ENCODE results near the gene CCDC73.
"Not testable (repeated sequence)": the region's sequence is repeated elsewhere in the genome, so short reads cannot be mapped to it uniquely, and the experiment has no call there.

Gene CCDC73

DNA sequence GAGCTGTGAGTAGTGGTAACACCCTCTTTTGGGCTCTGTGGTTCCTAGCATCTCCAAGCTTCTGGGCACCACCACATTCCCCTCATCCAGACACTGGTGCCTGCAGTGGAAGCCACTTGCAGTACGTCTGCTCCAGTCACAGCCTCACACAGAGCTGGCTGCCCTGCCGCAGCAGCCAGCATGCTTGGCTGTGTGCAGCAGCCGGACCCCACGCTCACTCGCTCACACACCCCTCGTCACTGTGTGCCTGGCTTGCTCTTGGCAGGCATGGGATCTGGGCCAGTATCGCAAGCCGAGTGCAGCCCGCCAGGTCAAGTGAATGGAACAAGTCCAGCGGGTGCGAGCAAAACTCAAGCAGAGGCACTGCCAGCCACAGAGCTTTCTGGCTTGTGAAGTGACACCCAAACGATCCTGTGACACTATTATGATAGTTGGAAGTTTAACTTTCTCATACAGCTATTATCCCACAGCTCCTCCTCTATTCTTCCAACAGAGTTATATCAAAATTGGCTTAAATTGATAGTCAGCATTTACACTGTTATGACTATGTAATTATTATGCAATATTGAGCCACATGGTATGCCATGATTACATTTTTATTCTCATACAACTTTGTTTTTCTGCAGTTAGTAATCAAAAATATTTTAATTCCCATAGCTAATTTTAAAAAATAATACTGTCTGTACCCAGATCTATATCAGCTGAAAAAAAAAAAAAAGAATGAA lies 89.0 kb downstream of the CCDC73 start:
- no peak for DNase-seq (ENCODE audit: low spot score)

DNA sequence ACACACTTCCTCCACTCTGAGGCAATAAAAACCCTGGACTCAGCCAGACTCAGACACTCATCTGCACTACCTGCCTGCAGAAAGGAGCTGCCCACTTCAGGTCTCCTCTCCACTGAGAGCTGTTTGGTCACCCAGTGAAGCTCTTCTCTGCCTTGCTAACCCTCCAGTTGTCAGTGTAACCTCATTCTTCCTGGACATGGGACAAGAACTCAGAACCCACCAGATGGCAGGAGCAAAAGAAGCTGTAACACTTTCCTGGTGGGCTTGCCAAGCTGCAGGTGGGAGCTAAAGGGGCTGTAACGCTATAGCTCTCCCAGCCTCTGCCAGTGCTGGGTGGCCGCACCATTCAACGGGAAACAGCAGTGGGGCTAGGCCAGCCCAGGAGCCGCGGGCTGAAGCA lies 89.7 kb downstream of the CCDC73 start:
- no peak for DNase-seq (ENCODE audit: low spot score)

DNA sequence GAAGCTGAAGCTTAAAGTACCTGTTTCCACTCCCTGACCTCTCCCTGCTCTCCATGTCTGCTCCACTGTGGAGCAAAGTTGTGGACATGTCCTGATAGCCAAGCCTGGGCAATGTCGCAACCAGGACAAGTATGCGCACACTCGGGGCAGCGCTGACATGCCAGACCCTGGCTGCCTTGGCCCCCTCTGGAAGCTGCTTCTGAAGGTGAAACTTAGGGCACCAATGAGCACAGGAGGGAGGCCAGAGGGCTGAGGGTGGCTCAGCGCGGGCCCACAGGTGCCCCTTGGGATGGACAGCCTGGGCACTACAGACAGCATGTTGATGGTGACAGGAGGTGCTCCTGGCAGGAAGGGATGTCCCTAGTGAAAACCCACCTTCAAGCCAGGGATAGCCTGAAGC lies 90.2 kb downstream of the CCDC73 start:
- DNase-seq (ENCODE audit: low spot score): no peak

GRCh38 chr11:32701616-32702015 lies 92.8 kb downstream of the CCDC73 start:
- no peak for DNase-seq (ENCODE audit: low spot score)

DNA sequence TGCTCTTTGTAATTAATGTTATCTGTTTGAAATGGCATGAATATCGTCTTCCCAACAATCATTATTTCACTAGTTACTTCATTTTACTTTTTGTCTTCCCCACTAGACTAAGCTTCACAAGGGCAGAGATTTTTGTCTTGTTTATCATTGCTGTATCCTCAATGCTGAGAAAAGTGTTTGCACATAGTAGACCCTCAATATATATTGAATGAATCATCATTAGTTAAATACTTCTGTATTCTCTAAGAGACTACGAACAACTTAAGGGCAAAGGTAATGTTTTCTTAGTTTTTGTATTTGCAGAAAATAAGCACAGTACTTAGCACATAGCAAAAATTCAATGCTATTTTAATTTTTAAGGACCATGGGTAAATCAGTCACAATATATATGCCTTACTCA lies 95.9 kb downstream of the CCDC73 start:
- DNase-seq (ENCODE audit: low spot score): no peak

- no peak for DNase-seq (ENCODE audit: low spot score)
Observed at GRCh38 chr11:32671051-32671450, 123.4 kb downstream of the CCDC73 start.

GRCh38 chr11:32659672-32660071 lies 134.8 kb downstream of the CCDC73 start:
- no peak for DNase-seq (ENCODE audit: low spot score)

DNA sequence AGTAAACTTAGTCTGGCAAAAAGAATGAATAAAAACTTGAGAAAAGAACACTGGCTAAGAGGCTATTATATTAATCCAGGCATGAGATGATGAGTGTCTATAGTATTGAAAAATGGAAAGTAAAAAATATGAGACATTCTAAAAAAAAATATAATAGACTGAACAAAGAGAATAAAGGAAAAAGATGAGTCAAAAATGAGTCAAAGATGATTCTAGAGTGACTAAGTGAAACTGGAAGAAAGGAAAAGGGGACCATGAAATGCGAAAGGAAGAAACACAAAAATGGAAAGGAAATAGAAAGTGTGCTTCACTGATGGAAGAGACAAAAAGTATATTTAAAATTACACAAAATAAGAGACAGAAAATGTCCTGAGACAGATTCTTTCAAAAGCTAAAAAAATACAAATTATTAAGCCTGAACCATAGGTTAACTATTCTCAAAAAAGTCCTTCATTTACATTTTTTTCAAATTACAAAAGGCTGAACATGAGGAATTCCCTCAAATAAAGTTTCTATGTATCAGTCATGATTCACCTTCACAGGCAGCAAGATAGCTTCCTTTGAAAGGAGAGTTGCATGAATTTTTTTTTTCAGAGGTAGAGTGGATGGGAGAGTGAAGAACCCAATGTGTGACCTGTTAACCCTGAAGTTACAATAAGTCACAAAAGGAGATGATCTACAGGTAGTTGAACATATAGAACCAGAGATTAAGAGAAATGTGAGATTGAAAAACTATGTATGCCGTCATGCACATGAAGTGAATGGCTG lies 135.6 kb downstream of the CCDC73 start:
- no peak for DNase-seq (ENCODE audit: low spot score)

GRCh38 chr11:32643526-32643925 lies 150.9 kb downstream of the CCDC73 start:
- DNase-seq (ENCODE audit: low spot score): no peak

GRCh38 chr11:32641361-32641760 lies 153.1 kb downstream of the CCDC73 start:
- no peak for DNase-seq (ENCODE audit: low spot score)

GRCh38 chr11:32635819-32636218 lies 158.6 kb downstream of the CCDC73 start:
- DNase-seq (ENCODE audit: low spot score): no peak

GRCh38 chr11:32630844-32631243 lies 163.6 kb downstream of the CCDC73 start:
- no peak for DNase-seq (ENCODE audit: low spot score)

DNA sequence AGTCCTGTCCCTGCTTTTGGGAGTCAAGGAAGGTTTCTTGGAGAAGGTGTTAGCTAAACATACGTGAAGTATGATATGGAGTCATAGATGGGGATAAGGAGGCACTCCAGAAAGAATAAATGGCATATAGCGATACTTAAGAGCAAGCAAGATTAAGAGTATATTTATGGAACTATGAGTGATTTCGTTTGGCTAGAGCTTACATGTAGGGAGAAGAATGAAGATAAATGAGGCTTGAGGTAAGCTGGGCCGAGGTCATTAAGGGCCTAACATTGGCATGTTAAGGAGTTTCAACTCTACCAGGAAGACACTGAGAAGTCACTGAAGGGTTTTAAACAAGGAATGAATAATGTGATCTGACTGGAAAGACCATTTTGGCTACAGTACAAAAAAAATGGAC lies 177.6 kb downstream of the CCDC73 start:
- no peak for DNase-seq (ENCODE audit: low spot score)

DNA sequence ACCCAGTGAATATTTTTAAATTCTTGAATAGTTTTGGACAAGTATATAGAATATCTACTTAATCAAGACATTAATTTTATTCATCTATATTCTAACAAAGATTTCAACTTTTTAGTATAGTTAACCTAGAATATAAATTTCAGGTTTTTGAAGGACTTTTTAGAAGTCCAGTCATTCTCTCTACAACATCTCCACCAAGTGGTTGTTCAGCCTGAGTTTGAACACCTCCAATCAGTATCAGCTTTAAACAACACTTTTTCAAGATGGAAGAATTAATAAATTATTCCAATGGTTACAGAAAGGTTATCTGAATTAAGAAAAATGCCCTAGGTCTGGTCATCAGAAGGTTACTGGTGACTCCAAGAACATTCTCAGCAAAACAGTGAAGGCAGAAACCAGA lies 179.0 kb downstream of the CCDC73 start:
- DNase-seq (ENCODE audit: low spot score): no peak

DNA sequence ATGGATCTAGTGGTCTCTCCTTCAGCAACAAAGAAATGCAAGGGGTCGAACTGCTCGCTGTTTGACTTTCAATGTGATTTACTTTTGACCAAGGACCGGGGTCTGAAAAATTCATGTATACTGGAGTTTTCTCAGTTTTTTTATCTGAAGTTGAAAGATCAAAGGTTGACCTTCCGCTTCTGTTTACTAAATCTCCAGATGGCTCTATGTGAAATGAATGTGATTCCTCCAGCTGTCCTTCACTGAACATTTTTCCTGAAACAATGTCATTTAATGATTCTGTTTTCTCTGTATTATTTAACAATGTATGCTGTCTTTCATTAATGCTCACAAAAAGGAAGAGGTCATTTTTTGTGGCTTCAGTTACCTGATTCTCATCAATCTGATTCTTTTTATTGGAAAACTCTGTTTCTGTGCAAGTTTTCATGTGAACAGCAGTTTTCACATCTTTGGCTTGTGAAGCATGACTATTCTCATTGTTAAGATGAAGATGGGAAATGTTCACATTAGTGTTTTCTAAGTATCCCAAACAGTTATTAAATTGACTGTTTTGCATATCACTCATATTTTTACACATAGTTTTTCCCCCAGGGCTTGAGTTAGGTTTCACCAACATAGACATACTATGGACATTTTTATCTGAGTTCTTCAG lies 180.8 kb downstream of the CCDC73 start:
- DNase-seq (ENCODE audit: low spot score): no peak

DNA sequence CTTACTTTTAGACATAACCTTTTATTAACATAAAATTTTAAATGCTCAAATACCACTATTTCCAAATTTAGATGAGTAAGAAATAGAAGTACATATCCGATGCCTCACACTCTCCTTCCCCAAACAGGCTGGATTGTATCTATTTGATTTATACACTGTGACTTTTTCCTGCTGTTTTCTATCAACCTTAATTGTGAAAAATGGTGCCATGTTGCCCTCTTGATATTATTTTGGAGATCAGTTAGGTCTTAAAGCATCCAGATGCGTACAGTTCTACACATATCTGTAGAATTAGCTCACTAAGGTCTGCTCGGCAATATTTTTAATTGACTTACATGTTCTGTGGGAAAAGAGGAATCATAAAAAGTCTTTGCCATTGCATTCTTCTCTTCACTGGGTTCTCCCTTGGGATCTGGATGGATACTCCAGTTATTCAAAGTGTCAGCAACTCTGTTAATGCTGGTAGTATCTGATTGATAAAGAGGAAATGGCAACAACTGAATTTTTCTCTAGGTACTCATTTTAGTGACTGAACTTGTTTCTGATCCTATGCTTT lies 183.6 kb downstream of the CCDC73 start:
- DNase-seq (ENCODE audit: low spot score): no peak

DNA sequence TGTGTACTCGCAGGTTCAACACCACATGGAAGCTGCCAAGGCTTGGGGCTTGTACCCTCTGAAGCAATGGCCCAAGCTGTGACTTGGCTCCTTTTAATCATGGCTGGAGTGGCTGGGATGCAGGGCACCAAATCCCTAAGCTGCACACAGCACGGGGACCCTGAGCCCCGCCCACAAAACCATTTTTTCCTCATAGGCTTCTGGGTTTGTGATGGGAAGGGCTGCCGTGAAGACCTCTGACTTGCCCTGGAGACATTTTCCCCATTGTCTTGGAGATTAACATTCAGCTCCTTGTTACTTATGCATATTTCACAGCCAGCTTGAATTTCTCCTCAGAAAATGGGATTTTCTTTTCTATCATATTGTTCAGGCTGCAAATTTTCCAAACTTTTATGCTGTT lies 185.6 kb downstream of the CCDC73 start:
- not testable (repeated sequence) for DNase-seq (ENCODE audit: low spot score)

GRCh38 chr11:32606220-32606619 lies 188.2 kb downstream of the CCDC73 start:
- no peak for DNase-seq (ENCODE audit: low spot score)

DNA sequence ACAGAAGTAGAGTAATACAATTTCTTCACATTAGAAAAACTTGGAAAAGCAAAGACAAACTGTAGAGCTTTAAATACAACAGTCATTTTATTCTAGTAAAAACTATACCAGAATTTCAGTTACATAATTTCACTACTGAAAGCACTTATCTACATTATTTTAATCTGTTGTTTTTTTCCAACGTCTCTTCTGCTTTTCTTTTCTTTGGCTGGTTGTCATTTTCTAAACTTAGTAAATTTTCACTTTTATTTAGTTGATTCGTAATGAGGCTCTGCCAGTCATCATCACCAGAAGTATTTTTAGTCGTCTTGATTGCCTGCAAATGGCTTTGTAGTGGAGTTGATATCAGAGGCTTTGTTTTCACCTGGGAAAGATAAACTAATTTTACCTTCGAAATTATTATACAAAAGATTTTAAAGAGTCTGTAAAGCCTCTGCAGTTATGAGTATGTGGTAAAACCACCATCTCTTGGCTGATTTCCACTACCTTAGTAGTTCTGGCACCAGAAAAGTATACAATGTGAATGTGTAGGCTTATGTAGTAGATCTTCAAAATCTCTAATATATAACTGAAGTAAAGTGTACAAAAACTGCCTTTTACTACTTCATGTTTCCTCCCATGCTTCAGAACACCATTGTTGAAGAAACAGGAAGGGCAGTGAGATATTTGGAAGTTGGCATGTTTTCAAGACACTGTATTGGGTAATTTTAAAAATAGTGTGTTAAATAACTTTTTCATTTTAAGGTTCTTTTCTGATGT lies 191.6 kb downstream of the CCDC73 start:
- DNase-seq (ENCODE audit: low spot score): no peak

- no peak for DNase-seq (ENCODE audit: low spot score)
Observed at GRCh38 chr11:32597921-32598320, 196.5 kb downstream of the CCDC73 start.

GRCh38 chr11:32596114-32596513 lies 198.3 kb downstream of the CCDC73 start:
- not testable (repeated sequence) for DNase-seq (ENCODE audit: low spot score)

DNA sequence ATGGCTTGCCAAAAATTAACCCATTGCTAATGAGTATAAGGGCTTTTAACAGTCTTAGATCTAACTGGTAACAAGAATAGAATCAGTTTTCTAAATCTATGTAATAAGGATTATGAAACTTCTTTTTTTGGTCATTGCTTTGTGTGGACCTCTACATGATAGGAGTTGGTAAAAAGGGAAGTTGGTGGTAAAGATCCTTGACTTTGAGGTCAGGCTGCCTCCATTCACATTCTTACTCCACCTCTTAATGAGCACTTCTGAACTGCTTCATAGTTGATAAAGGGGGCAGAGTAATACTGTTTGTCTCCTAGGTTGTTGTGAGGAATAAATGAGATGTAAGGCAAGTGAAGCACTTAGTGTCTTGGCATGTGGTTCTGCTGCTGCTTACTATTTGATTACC lies 200.2 kb downstream of the CCDC73 start:
- no peak for DNase-seq (ENCODE audit: low spot score)

All from Ammon's horn (tissue), 1 donor.